HG02981 (cell line): ENCODE measurements around the gene SH3TC1.

ENCODE experiments used
- ATAC-seq: cut with Tn5 transposase; IDR thresholded peaks from one replicate; pipeline ENCODE4 v1.9.1; 2021; ENCODE audit warnings: mild to moderate bottlenecking, moderate library complexity; ENCODE audit not compliant: unreplicated experiment

The SH3TC1 gene

DNA sequence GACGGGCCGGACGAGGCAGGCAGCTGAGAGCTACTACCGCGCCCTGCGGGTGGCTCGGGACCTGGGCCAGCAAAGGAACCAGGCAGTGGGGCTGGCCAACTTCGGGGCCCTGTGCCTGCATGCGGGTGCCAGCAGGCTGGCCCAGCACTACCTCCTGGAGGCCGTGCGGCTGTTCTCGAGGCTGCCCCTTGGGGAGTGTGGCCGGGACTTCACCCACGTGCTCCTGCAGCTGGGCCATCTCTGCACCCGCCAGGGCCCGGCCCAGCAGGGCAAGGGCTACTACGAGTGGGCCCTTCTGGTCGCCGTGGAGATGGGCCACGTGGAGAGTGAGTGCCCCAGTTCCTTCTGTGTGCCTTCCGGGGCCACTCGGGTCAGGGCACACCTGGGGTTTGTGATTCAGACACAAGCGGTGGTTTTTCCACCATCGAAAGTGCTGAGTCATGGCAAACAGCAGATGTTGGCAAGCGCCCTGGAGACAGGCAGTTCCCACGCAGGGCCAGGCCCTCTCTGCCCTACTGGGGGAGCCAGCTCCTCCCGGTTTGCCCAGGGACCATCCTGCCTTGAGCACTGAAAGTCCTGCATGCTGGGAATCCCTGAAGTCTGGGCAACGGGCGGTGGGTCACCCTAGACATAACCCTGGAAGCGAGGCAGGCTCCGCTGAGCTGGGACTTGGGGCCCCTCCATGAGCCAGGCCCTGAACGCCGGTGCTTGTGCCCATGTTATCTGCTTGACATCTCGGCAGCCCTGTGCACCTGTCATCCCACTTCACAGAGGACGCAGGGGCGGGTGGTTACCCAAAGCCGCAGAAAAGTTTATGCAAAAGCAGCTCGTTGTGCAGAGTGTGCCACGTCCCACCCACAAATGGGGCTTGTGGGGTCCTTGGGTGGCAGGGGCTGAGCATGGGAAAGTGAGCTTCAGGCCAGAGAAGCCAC, 29.5 kb downstream of the SH3TC1 start:
- ATAC-seq: peak; percentile 73

DNA sequence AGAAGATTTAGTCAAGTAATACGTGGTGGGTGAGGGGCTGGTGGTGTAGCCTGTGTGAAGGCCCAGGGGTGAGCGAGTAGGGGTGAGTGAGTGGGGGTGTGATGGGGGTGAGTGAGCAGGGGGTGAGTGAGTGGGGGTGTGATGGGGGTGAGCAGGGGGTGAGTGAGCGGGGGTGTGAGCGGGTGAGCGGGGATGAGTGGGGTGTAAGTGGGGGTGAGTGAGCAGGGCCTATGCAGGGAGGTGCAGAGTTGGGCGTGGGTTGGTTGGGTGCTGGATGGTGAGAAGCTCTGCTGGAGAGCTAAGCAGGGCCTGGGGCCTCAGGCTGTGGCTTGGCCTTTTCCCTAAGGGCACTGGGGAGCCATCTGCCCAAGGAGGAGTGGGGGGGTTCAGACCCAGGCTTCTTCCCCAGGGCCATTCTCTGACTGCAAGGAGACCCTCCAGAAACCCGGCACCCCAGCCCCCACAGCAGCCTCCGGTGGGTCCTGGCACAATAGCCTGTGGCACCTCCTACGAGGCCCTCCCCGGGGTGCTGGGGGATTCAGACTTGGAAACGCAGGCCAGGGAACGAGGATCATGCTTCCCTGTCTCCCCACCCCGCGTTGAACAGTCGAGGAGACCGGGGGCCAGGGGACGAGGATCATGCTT, 30.4 kb downstream of the SH3TC1 start:
- no peak for ATAC-seq

DNA sequence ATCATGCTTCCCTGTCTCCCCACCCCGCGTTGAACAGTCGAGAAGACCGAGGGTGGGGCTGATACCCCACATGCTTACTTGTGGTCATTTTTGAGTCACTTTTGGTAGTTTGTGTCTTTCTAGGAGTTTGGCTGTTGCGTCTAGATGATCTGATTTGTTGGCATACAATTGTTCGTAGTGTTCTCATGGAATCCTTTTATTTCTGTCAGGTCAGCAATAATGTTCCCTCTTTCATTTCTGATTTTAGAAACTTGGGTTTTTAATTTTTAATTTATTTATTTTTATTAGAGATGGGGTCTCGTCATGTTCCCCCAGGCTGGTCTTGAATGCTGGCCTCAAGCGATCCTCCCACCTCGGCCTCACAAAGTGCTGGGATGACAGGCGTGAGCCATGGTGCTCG, 30.9 kb downstream of the SH3TC1 start:
- ATAC-seq: no peak

DNA sequence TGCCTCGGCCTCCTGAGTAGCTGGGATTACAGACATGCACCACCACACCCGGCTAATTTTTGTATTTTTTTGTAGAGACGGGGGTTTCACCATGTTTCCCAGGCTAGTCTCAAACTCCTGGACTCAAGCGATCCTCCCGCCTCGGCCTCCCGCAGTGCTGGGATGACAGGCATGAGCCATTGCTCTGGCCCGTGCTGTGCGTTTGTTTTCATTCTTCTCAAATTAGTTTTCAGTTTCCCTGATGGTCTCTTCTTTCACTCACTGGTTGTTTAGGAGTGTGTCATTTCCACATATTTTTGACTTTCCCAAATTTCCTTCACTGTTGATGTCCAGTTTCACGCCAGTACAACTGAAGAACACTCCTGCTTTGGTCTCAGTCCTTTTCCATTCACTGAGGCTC, 31.8 kb downstream of the SH3TC1 start:
- ATAC-seq: no peak

DNA sequence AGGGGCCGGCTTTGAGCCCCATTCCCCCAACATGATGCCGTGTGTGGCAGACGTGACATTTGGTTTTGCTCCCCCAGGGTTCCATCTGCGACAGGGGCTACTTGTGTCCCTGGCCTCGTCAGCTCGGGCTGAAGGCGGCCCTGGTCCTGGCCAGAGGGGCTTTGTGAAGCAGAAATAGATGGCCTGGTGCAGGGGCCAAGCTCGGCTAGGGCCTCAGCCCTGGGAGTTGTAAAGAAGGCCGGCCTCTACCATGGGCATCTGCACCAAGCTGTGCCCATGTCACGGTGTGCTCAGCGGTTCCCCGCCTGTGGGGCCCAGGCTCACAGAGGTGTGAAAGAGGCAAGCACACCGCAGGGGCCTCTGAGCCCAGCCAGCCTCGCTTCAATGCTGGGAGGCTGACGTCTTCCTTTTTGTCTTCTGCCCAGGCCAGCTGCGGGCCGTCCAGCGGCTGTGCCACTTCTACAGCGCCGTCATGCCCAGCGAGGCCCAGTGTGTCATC, 32.5 kb downstream of the SH3TC1 start:
- no peak for ATAC-seq

DNA sequence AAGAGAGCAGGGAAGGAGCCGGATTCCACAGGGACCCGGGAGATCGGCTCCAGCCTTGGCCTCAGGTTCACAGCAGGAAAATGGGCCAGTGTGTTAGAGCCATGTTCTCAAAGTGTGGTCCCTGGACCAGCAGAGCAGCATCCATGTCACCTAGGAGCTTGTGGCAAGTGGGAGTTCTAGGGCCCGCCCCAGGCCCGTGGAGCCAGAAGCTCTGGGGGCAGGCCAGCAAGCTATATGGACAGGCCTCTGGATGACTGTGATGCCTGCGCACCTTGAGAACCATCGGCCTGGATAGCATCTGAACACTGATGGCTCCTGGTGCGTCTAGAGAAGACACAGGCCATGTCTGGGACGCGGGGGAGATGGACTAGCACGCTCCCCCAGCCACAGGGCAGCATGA, 33.7 kb downstream of the SH3TC1 start:
- ATAC-seq: no peak

DNA sequence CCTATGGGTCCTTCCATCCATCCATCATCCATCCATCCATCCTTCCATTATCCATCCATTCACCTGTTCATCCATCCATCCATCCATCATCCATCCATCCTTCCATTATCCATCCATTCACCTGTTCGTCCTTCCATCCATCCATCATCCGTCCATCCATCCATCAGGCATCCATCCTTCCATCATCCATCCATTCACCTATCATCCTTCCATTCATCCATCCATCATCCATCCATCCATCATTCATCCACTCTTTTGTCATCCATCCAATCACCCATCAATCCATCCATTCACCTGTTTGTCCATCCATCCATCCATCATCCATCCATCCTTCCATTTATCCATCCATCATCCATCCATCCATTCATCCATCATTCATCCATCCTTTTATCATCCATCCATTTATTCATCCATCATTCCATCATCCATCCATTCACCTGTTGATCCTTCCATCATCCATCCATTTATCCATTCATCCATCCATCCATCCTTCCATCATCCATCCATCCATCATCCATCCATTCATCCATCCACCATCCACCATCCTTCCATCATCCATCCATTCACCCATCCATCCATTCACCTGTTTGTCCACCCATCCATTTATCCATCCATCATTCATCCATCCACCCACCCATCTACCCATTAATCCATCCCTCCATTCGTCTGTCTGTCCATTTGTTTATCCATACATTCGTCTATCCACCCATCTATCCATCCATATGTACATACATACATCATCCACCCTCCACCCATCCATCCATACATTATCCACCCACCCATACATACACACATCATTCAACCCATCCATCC, 34.8 kb downstream of the SH3TC1 start:
- no peak for ATAC-seq

DNA sequence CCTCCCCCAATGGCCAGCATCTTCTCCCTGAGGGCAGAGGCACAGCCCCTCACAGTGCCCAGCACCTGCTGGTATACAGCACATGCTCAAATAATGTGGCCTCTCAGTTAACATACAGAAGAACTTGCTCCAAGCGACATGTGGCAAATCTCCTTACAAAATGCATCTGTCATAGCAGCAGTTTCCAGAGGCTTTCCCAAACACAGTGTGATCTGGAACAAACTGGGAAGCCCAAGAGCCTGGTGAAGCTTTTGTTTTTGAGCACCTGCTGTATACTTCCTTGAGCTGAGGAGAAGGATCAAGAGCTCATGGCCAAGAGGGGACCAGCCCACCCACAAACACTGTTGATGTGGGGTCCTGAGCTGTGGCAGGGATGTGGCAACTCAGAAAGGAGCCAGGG, 35.6 kb downstream of the SH3TC1 start:
- no peak for ATAC-seq

DNA sequence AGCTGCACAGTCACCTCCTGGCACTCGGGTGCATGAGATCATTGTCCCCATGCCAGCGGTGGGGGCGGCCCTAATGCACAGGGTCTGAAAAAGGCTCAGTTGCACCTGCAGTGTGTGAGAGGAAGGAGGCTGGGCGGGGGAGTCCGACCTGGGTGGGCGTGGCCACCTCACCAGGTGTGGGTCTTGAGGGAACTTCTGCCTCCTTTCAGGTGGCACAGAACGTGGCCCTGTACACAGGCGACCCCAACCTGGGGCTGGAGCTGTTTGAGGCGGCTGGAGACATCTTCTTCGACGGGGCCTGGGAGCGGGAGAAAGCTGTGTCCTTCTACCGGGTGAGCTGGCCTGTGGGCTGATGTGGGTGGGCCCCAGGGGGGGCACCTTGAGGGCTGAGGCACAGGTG, 36.1 kb downstream of the SH3TC1 start:
- ATAC-seq: no peak

DNA sequence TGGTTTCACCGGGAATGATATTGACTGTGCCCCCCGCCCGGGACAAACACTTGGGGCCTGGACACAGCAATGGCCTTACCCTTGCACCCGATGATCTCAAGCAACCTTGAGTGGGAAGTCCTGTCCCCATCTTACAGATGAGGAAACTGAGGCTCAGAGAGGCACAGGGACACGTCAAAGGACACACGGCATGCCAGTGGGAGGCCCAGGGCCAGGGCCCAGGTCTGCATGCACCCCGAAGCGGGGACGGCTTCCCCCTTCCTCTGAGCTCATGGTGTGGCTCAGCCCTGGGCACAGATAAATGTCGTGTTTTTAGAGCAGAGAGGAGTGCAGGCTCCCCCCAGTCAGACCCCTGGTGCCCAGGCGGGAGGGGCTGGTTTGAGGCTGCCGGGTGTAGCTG, 36.6 kb downstream of the SH3TC1 start:
- no peak for ATAC-seq

DNA sequence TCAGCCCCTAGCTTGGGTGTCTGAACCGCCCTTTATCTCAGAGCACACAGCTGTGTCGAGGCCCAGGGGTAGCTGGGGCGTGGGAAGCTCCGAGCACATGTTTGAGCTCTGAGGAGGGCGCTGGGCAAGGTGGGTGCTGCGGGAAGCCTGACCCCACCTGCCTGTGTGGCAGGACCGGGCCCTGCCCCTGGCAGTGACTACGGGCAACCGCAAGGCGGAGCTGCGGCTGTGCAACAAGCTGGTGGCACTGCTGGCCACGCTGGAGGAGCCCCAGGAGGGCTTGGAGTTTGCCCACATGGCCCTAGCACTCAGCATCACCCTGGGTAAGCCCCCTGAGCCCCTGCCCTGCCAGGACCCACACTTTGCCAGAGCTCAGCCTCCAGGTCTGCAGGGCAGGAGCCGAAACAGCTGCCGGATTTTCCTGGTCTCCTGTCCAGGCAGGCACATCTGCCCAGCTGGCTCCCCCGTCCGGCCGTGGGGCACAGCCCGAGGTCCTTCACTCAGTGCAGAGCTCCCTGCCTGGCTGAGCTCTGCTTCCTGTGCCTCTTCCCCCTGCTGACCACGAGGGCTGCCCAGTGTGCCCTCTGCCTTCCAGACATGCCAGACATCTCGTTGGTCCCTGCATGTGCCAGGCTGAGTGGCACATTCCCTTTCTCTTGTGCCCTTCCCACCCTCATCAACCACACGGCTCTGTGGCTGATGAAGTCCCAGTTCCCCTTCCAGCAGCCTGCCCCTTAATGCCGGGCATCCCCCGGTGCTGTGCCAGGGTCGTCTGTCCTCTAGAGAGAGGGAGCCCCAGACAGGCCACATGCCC, 37.2 kb downstream of the SH3TC1 start:
- ATAC-seq: no peak

DNA sequence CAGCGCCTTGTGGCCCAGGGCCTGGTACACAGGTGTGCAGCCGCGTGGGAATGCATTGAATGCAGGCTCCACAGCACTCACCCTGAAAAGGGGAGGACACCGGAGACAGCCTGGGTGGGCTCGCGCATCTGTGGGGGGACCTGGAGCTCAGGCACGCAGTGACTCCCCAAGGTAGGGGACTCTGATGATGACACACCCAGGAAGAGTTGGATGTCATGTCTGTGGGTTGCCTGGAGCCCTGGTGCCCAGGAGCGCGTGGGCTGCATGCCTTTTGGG, 37.8 kb downstream of the SH3TC1 start:
- ATAC-seq: no peak

DNA sequence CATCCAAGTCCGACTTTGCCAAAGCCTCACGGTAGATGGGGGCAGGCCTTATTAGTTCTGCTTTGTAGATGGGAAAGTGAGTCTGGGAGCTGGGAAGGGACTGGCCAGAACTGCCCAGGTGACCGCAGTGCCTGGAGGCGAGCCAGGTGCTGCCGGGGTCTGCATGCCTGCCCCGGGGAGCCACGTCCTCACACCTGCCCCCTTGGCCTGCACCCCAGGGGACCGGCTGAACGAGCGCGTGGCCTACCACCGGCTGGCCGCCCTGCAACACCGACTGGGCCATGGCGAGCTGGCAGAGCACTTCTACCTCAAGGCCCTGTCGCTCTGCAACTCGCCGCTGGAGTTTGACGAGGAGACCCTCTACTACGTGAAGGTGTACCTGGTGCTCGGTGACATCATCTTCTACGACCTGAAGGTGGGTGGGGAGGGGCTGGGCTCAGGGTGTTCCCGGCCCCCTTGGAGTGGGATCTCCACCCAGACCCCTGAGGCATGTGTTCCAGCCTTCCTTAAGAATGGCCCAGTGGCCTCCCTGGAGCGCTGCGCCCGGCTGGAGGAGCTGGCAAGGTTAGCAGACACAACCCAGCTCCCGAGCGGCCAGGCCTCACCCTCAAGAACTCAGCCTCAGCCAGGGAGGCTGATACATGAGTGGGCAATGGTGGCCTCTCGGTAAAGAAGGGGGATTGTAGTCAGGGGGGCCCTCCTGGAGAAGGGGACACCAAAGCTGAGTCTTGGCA, 38.3 kb downstream of the SH3TC1 start:
- no peak for ATAC-seq

DNA sequence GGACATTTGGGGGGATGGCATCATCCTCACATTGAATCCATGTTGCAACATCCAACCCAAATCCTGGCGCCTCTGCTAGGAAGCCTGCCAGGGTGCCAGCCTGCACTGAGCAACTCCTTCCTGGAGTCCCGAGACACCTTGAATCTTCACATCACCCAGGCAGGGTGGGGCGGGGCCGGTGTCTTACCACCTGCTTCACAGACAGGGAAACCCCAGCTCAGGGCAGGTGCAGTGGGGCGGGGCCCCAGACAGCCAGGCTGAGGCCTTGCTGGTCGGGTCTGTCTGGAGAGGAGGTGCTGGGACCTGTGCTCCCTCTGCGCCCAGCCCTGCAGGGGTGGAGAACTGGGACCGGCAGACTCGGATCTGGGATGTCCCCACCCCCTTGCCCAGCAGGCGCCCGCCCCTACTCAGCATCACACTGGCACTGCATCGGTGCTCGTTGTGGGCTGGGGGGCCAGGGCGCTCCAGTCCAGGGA, 39.0 kb downstream of the SH3TC1 start:
- ATAC-seq: no peak

DNA sequence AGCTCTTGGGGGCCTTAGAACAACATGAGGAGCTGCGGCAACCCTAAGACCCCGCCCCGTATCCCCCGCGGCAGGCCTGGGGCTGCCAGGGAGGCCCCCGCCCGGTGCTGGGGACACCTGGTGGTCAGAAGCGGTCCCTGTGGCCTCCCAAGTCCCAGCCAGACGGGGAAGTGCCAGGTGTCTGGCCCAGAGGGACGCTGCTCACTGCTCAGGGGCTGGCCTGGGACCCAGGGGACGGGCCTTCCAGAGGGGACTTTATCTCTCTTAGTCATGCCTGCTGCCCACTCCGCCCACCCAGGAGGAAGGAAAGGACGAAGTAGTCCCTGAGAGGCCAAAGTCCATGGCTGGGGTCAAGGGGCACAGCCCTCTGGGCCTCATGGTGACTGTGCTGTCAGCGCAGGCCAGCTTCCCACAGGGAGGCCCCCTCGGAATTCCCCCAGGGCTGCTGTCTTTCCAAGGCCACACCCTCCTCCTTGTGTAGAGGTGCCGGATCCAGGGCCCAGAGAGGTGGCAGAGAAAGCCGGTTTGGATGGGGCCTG, 39.5 kb downstream of the SH3TC1 start:
- no peak for ATAC-seq

DNA sequence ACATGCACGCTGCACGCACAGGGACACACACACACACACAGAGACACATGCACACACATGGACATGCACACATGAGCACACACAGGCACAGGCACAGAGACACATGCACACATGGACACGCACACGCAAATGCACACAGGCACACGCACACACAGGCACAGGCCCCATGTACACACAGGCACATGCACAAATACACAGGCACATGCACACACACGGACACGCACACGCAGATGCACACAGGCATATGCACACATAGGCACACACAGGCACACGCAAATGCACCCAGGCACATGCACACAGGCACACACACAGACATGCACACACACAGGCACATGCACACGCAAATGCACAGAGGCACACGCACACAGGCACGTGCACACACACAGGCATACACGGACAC, 40.1 kb downstream of the SH3TC1 start:
- no peak for ATAC-seq

DNA sequence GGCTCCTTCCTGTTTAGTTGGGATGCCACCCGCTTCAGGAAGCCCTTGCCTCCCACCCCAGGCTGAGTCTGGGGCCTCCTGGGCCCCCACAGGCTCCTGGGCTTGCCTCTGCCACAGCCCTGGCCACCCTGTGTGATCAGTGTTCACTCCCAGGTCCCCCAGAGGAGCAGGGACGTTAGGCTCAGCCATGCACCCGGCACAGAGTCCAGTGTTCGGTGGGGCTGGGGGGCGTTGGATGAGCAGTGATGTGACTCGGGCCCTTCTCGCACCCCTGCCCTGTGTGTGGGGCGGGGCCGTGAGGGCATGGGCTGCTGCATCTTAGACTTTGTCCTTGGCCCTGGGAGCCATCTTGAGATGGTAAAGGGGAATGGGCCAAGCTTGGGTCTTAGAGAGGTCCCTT, 40.6 kb downstream of the SH3TC1 start:
- no peak for ATAC-seq

DNA sequence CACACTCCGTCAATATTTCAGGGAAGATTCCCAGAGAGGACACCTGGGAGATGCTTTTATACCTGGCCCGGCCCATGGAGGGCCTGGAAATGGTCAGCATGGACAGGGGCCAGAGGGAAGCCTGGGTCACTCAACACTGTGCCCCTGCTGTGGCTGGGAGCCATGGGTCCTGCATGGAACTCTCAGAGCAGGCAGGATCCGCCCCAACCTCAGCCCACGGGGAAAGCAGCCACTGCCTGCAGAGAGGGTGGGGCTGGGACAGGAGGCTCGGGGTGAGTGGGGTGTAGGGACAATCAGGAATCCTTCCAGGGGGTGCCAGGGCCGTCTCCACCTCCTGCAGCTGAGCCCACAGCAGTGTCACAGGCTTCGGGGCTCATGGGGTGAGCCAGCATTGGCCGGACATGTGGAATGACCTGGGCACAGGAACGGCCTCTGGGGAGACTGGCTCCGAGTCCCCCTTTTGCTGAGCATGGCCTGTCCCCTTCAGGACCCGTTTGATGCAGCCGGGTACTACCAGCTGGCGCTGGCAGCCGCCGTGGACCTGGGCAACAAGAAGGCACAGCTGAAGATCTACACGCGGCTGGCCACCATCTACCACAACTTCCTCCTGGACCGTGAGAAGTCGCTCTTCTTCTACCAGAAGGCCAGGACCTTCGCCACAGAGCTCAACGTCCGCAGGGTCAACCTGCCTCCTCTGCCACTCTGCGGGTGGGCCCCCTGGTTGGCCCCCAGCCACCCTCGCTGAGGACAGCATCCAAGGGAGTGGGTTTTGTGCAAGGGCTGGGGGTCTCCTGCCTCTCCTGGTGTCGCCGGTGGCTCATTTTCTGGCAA, 41.3 kb downstream of the SH3TC1 start:
- no peak for ATAC-seq
